VCaP (cell line): ENCODE data around the gene B2M.
A peak's percentile ranks its signal among the peaks of the same experiment; 100 is the strongest.

ENCODE experiments used
- H3K27ac ChIP-seq: fragments of 450-650 bp; 2 replicates; pipeline ENCODE4 v1.5.1; 2017
- TF ChIP-seq, protein P1 (sequence below): fragments of 450-650 bp; conservative IDR thresholded peaks from 2 replicates; pipeline ENCODE4 v1.5.1; 2017; ENCODE audit warnings: mild to moderate bottlenecking, moderate library complexity

Gene B2M

DNA sequence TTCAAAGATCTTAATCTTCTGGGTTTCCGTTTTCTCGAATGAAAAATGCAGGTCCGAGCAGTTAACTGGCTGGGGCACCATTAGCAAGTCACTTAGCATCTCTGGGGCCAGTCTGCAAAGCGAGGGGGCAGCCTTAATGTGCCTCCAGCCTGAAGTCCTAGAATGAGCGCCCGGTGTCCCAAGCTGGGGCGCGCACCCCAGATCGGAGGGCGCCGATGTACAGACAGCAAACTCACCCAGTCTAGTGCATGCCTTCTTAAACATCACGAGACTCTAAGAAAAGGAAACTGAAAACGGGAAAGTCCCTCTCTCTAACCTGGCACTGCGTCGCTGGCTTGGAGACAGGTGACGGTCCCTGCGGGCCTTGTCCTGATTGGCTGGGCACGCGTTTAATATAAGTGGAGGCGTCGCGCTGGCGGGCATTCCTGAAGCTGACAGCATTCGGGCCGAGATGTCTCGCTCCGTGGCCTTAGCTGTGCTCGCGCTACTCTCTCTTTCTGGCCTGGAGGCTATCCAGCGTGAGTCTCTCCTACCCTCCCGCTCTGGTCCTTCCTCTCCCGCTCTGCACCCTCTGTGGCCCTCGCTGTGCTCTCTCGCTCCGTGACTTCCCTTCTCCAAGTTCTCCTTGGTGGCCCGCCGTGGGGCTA is at the start of gene B2M, which contains the start of gene PATL2:
Gene B2M, plus strand, starts transcription at position 422 of the 647 bp plus-strand sequence. Its CDS starts 30 bp downstream, at position 452.
Gene PATL2, minus strand, starts transcription at position 228 of the 647 bp plus-strand sequence. CDS start 34,833 bp downstream, outside the sequence.
- H3K27ac ChIP-seq = peak within 1 kb of the TSS; percentile 89
- TF ChIP-seq, protein P1, sequence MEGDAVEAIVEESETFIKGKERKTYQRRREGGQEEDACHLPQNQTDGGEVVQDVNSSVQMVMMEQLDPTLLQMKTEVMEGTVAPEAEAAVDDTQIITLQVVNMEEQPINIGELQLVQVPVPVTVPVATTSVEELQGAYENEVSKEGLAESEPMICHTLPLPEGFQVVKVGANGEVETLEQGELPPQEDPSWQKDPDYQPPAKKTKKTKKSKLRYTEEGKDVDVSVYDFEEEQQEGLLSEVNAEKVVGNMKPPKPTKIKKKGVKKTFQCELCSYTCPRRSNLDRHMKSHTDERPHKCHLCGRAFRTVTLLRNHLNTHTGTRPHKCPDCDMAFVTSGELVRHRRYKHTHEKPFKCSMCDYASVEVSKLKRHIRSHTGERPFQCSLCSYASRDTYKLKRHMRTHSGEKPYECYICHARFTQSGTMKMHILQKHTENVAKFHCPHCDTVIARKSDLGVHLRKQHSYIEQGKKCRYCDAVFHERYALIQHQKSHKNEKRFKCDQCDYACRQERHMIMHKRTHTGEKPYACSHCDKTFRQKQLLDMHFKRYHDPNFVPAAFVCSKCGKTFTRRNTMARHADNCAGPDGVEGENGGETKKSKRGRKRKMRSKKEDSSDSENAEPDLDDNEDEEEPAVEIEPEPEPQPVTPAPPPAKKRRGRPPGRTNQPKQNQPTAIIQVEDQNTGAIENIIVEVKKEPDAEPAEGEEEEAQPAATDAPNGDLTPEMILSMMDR = no peak

DNA sequence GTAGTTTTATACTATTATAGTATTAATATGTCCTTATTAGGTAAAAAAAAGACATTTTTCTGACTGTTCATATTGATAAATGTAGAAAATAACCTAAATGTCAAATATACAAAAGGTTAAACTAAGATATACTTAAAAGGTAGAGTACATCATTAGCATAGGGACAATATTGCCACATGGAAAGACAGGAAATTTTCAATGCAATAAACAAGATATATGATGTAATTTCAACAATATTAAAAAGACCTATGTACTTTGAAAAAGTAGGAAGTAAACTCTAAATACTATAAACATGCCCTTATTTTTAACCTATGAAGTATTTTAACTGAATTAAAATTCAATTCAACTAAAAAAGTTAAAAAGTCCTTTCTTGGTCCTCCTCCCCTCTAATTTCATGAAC is 49.7 kb upstream of the B2M start:
- H3K27ac ChIP-seq = no peak overlapping the region
- TF ChIP-seq, protein P1 = no peak

DNA sequence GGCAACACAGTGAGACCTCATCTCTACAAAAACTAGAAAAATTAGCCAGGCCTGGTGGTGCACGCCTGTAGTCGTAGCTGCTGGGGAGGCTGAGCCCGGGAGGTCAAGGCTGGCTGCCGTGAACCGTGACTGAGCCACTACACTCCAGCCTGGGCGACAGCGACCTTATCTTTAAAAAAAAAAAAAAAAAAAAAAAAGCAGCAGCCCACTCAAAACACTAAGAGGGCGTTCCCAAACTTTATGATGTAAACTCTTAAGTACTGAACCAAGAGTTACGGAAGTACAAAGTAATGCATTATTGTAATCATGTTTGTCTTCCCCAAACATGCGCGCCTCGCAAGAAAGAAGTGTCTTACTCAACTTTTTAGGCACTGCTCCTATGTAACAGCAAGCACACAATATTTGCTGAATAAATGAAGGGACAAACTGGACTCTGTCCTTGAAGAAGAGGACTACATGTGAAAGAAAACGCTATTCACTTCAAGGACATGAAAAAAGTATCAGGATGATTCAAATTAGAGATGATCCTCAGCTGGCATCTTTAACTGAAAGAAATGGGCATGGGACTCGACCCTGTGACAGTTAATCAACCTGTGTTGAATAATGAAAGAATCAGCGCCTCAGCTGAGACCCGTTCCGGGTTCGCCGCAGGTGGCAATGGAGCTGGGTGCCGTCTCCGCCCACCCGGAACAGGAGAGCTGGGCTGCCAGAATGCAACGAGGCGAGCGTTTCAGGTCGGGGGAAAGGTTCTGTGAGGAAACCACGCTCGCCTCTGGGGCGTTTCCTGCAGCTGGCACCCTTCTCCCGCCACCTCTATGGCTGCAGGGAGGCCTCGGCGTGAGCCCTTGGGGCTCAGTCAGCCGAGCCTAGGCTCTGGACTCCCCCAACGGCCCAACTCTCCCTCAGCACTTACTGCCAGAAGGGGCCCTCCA is 48.6 kb upstream of the B2M start:
- TF ChIP-seq, protein P1 = no peak
- peak overlapping the region; percentile 95 for H3K27ac ChIP-seq

DNA sequence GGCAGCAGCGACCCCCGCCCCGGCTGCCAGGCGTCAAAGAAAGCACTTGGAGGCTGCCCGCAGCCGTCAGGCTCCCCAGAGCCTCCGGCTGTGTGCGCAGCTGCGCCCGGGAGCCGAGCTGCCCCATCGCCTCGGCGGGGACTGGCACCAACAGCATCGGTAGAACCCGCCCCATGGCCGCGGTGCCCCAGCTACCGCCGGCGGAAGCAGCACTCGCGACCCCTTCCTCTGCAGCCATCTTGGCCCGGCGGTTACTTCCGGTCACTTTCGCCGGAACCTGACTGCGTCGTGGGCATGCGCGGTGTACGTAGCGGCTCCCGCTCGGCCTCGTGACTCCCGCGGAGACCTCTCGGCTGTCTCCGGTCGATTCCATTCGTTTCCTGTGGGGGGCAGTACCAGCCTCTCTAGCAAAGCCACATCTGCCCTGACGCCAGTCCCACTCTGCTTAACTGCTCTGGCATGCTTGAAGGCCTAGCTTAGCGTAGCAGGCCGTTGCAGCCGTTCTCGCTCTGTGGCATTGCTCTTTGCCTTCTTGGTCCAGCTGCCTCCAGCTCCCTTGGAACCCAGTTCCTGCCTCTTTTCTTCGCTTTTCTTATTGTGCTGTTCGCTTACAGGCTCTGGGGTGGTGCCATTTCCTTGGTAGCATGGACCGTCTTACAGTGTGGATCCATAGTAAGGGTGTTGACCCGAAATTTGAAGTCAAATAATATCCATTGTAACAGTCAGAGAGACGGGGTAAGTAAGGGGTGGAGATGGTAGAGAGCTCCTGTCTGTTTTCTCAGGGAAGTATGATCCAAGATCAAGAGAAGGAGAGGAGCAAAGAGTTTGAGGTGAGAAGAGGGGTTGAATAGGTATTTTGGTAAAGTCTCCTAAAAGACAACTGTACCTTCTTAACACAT is 47.7 kb upstream of the B2M start, which contains the start of gene SPG11:
Gene SPG11, minus strand, starts transcription at position 253 of the 899 bp plus-strand sequence. Its CDS starts 15 bp downstream, at position 238.
- peak within 1 kb of the TSS; percentile 95 for H3K27ac ChIP-seq
- TF ChIP-seq, protein P1 = peak; percentile 92

DNA sequence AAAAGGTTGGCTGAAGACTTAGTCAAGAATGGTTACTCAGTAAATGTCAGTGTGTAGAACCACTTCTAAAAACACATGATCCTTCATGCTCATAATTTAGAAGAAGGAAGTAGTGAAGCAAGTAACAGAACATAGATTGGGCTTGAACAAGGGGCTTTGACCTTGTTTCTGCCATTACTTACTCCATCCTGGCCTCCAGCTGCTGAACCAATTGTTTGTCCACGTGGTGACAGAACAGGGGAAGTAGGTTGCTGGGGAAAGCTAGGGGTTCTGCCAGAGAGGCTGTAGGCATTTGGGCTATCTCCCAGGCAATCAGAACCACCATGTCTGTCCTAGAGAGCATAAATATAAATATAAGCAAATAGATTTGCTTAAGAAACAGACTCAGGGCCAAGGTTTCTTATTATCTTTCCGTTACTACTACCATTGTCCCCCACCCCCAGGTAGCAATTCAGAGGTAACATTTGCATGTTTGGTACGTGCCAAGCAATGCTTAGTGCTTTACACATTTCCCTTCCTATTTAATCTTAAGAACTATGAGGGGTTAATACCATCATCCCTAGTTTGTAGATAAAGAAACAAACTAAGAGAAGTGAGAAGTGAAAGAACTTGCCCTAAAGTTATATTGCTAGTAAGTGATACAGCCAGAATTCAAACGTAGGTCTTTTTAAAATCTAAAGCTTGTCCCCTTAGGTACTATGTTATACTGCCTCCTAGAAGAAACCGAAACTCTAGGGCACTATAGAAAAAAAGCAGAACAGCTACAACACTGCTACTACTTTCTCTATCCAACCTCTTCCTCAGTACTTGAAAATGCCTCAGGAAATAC is 44.9 kb upstream of the B2M start:
- H3K27ac ChIP-seq = peak overlapping the region; percentile 7; the same call in 1 of the 2 replicates

DNA sequence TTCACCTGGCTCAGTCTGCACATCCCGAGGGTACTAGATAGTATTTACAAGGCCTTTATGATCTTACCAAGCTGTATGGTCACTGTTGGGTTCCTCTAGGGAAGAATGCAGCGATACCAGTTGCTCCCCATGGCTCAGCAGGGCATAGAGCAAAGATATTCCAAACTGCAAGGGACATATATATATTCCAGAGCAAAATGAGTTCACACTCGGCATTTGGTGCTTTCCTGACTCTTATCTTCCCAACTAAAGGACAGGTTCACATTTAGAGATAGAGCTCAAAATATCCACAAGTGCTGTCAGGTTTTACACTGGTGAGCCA is 44.3 kb upstream of the B2M start:
- TF ChIP-seq, protein P1 = no peak
- H3K27ac ChIP-seq = no peak overlapping the region

More for the DNA sequence above, 44.9 kb upstream of the B2M start:
- TF ChIP-seq, protein P1 = no peak
